ENCODE measurements around the gene PF4V1.

GRCh38 chr4:73860181-73860580 is 7.1 kb downstream of the PF4V1 start:
- TF ChIP-seq YY1 (IDR thresholded peaks at IDR 0.05; ENCODE audit: insufficient read depth, insufficient read length) = no peak
- TF ChIP-seq SUZ12 (IDR thresholded peaks at IDR 0.05; ENCODE audit: extremely low read depth, insufficient read depth, insufficient read length) = no peak
- no peak for TF ChIP-seq ZNF274 (IDR thresholded peaks at IDR 0.05; ENCODE audit: low read depth, low read length)

Measured in NT2/D1 (cell line).